Measurements from ENCODE around the gene FAF1.

GRCh38 chr1:50705041-50705440 is 255.0 kb downstream of the FAF1 start:
- TF ChIP-seq HNRNPLL (IDR thresholded peaks at IDR 0.05; ENCODE audit: low read depth, low read length, poor library complexity, severe bottlenecking) (no peak), CBX8 (IDR thresholded peaks at IDR 0.05; ENCODE audit: borderline replicate concordance, extremely low read depth, low read depth, low read length, poor library complexity, severe bottlenecking) (no peak), ZNF24 (IDR thresholded peaks at IDR 0.05) (no peak), RBM39 (optimal IDR thresholded peaks at IDR 0.05; ENCODE audit: low read depth, low read length) (no peak), POLR2A (conservative IDR thresholded peaks at IDR 0.05) (no peak), ZEB2 (IDR thresholded peaks at IDR 0.05) (no peak), EZH2 (IDR thresholded peaks at IDR 0.05; ENCODE audit: borderline replicate concordance, low read depth, low read length) (no peak)
- TF ChIP-seq, protein P1, sequence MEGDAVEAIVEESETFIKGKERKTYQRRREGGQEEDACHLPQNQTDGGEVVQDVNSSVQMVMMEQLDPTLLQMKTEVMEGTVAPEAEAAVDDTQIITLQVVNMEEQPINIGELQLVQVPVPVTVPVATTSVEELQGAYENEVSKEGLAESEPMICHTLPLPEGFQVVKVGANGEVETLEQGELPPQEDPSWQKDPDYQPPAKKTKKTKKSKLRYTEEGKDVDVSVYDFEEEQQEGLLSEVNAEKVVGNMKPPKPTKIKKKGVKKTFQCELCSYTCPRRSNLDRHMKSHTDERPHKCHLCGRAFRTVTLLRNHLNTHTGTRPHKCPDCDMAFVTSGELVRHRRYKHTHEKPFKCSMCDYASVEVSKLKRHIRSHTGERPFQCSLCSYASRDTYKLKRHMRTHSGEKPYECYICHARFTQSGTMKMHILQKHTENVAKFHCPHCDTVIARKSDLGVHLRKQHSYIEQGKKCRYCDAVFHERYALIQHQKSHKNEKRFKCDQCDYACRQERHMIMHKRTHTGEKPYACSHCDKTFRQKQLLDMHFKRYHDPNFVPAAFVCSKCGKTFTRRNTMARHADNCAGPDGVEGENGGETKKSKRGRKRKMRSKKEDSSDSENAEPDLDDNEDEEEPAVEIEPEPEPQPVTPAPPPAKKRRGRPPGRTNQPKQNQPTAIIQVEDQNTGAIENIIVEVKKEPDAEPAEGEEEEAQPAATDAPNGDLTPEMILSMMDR (IDR thresholded peaks at IDR 0.05 in 2 of 3, conservative IDR thresholded peaks at IDR 0.05 in 1 of 3; ENCODE audit: insufficient read depth in 2 of 3, low read depth in 1 of 3, low read length in 3 of 3): no peak

Data from K562 (cell line).